Activated naive CD8-positive, alpha-beta T cell treated with anti-CD3 and anti-CD28 coated beads for 36 hours (primary cell): Measurements from ENCODE around the gene SLC44A5. TPM values are rescaled to one million over a fixed set of nuclear protein-coding genes. Genes with fewer than 3 reads are reported as not detected.

ENCODE experiments used
- DNase-seq: peaks from one replicate; pipeline ENCODE4 v3.0.0; 2021
- H3K27ac Mint-ChIP-seq: one replicate; pipeline ENCODE4 v1.8.0; 2022; ENCODE audit warnings: mild to moderate bottlenecking, moderate library complexity, mixed read lengths
- H3K27me3 Mint-ChIP-seq: one replicate; pipeline ENCODE4 v1.8.0; 2022; ENCODE audit warnings: mild to moderate bottlenecking, mixed read lengths
- H3K36me3 Mint-ChIP-seq: one replicate; pipeline ENCODE4 v1.8.0; 2021; ENCODE audit warnings: mild to moderate bottlenecking, mixed read lengths
- H3K4me1 Mint-ChIP-seq: one replicate; pipeline ENCODE4 v1.8.0; 2021; ENCODE audit warnings: mixed read lengths
- H3K4me3 Mint-ChIP-seq: one replicate; pipeline ENCODE4 v1.8.0; 2022; ENCODE audit warnings: mild to moderate bottlenecking, moderate library complexity, mixed read lengths
- H3K9me3 Mint-ChIP-seq: one replicate; pipeline ENCODE4 v1.8.0; 2022; ENCODE audit warnings: mixed read lengths
- total RNA-seq, 2 experiments: library from RNA; stranded (reverse); gene quantifications; one replicate each; pipeline ENCODE4 v1.2.3, GENCODE V29; 2021

The SLC44A5 gene
- total RNA-seq, 2 experiments from 2014 or later: 0.19 to 0.28 TPM

DNA sequence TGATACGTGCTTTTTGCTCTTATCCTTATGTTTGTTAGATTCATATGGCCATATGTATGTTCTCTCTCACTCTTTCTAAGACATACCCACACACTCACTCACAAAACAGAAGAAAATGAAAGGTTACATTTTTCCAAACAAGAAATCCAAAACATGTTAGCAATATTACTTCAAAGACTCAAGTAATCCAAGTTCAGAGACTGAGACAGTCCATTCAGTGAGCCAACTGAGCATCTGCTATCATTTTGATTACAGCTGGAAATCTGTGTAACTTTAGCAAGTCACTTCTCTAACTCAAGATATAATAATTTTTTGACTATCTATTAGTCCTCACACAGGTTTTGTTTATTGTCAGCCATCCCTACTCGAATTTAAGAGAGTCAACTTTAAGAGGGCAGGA lies 257.9 kb downstream of the SLC44A5 start:
- H3K27me3 Mint-ChIP-seq: no peaks in the 10 kb centered on the region
- no peak for DNase-seq
- H3K9me3 Mint-ChIP-seq: peaks cover 5% of the 10 kb centered on the region
- no peak overlapping the region for H3K27ac Mint-ChIP-seq
- H3K4me1 Mint-ChIP-seq: no peaks in the 10 kb centered on the region
- no peaks in the 10 kb centered on the region for H3K36me3 Mint-ChIP-seq
- H3K4me3 Mint-ChIP-seq: no peak overlapping the region

DNA sequence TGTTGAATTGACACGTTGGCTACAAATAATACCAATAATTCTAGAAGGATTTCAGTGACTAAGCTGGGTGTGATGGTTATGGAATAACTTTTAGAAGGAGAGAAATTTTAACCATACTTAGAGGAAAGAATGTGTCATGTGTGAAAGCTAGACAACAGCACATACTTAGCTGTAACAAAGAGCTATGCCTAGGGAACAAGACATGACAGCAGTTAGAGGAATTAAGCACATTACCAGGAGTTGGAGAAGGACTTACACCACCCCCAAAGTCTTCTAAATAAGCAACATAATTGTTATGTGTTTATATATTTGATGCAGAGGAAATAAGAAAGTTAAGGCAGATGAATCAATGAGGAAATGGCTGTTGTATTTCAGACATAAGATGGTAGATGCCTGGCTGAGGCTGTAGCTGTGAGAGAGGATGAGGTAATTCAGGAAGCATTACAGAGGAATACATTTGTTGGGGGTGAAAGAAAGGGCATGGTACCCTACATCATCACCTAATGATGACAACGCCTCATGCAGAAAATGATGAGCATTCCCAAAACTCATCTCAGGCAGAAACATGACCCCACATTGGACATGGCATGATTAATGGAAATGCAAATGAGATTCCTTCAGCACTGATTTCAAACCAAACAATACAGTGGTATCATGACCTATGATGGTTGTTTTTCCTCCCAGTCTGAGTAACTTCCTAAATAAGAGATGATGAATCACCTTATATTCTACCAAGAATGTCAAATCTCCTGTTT lies 265.2 kb downstream of the SLC44A5 start:
- Mint-ChIP-seq H3K4me1 (no peaks in the 10 kb centered on the region), H3K4me3 (no peak overlapping the region), H3K27ac (no peak overlapping the region), H3K9me3 (peaks cover 8% of the 10 kb centered on the region), H3K36me3 (no peaks in the 10 kb centered on the region), H3K27me3 (no peaks in the 10 kb centered on the region)
- DNase-seq: no peak

DNA sequence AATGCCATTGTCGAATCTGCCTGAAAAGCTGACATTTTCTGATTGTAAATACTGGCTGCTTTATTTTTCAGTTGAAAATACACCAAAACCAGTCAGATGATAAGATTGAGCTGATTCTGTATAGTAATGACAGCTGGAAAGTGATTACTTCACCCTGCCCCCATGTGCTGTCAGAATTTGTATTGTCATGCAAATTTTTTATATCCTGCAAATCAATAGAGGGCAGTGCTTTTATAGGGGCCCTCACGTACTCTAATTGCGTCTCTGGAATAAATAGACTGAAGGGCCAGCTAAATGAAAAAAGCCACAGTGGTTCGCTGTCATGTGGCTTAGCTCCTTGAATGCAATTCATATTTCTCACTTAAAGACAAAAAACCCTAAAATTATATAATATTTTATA lies 268.1 kb downstream of the SLC44A5 start:
- Mint-ChIP-seq H3K9me3 (peaks cover 2% of the 10 kb centered on the region), H3K27me3 (no peaks in the 10 kb centered on the region), H3K4me1 (peaks cover 3% of the 10 kb centered on the region), H3K4me3 (no peak overlapping the region), H3K36me3 (no peaks in the 10 kb centered on the region), H3K27ac (no peak overlapping the region)
- no peak for DNase-seq

DNA sequence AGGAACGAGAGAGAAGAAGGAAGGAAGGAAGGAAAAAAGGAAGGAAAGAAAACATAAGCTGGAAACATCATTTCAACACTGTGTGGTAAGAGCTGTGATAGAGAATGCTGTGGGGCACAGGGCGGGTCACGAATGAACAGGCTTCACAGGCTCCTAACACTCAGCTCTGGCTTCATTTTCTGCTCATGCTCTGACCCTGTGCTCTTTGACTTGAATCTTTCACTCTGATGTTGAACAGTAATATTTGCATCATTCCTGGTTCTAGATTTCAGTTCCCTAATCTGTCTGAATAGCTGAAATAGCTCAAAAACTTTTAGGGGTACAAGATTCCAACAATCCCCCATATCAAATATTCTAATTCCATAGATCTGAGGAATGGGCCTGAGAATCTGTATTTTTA lies 269.4 kb downstream of the SLC44A5 start:
- no peaks in the 10 kb centered on the region for H3K9me3 Mint-ChIP-seq
- no peaks in the 10 kb centered on the region for H3K27me3 Mint-ChIP-seq
- H3K36me3 Mint-ChIP-seq: no peaks in the 10 kb centered on the region
- H3K27ac Mint-ChIP-seq: no peak overlapping the region
- no peak for DNase-seq
- H3K4me3 Mint-ChIP-seq: no peak overlapping the region
- H3K4me1 Mint-ChIP-seq: peaks cover 3% of the 10 kb centered on the region

DNA sequence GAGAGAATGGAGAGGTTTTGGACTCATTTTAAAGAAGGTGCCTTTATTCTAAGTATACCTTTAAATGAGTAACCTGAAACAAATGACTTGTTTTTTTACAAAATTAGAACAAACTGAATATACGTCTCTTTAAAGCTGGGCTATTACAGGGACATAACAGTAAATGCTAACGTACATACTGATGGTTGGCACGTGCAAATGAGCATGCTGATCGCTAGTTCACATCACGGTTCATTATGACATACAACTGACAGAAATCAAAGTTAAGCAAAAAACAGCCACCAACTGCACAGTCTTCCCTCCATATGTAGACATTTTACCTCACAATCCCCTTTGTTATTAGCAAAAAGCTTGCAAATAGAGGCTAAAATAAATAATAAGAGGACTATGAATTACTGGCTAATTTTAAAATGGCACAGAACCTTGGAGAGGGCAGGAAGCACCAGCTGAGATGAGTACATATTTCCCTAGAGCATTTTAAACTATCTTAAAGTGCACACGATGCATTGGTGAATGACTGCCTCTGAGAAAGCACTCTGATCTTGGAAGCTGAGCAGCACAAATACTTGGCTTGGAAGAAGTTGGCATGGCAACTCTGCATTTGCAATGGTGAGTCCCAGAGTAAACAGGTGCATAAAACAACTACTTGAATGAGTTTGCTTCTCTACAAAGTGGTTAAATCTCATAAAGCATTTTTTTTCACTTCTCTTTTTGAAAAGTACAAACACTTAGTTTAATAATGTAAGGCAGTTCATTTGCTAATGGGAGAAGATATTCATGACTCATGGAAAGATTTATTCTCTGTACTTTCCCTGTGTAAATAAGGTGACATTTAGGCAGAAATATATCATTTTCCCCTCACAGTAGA lies 272.1 kb downstream of the SLC44A5 start:
- Mint-ChIP-seq H3K9me3 (no peaks in the 10 kb centered on the region), H3K27me3 (no peaks in the 10 kb centered on the region), H3K4me3 (no peak overlapping the region), H3K4me1 (peaks cover 3% of the 10 kb centered on the region), H3K27ac (no peak overlapping the region), H3K36me3 (no peaks in the 10 kb centered on the region)
- DNase-seq: no peak

DNA sequence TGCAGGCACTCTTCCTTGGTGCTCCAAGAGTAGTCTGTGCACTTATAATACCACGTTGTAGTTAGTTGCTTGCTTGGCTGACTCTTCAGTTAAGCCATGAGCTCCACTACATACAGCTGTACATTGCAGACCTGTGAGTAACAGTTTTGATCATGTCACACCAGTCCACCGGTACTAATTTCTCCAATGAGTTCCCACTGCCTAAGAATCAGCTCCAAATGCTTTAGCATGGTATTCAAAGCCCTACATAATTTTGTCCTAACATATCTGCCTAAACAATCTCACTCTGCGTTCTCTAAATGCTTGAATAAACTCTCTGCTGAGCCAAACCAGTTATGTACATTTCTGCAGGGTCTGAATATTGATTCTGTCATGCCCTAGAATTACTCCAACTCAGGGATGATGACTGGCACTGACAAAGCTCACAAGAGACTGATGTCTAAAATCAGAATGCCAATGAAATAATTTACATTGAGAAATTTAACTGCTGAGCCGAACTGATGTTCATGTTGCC lies 276.0 kb downstream of the SLC44A5 start:
- H3K36me3 Mint-ChIP-seq: no peaks in the 10 kb centered on the region
- no peak for DNase-seq

DNA sequence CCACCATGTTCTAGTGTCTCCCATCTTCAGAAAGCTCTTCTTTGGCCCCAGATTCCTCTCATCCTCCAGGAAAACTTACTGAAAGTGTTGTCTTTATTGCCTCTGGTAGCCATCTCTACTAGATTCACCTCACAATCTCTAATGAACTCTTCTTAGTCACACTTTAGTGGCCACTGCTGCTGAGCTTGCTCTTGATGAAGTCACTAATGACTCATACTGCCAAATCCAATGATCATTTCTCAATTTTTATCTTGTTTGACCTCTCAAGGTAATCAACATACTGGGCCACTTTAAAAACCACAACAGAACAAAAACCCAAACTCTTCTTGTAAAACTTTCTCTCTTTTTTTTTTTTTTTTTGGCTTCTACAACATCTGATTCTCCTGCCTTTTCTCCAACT lies 280.3 kb downstream of the SLC44A5 start:
- Mint-ChIP-seq H3K27me3 (no peaks in the 10 kb centered on the region), H3K36me3 (no peaks in the 10 kb centered on the region), H3K27ac (no peak overlapping the region), H3K4me1 (no peaks in the 10 kb centered on the region), H3K4me3 (no peak overlapping the region), H3K9me3 (no peaks in the 10 kb centered on the region)
- DNase-seq: no peak

More for the DNA sequence above, 276.0 kb downstream of the SLC44A5 start:
- H3K27me3 Mint-ChIP-seq: no peaks in the 10 kb centered on the region
- no peak overlapping the region for H3K4me3 Mint-ChIP-seq
- H3K27ac Mint-ChIP-seq: no peak overlapping the region
- no peaks in the 10 kb centered on the region for H3K9me3 Mint-ChIP-seq
- peaks cover 3% of the 10 kb centered on the region for H3K4me1 Mint-ChIP-seq

DNA sequence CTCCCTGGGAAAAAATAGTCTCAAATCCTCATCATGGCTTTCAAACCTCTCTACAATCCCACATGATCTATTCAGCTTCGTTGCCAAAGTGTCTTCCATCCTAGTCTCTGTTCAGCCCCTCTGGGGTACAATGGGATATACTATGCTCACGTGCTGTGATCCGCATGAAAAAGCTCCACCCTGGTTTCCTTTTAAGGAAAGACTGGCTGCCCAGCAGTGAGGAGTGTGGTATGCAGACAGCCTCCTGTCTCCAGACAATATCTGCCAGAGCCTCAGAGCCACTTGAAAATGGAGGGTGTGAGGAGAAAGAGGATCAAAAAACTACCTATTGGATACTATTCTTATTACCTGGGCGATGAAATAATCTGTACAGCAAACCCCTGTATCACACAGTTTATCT lies 282.2 kb downstream of the SLC44A5 start:
- no peak overlapping the region for H3K4me3 Mint-ChIP-seq
- H3K9me3 Mint-ChIP-seq: no peaks in the 10 kb centered on the region
- no peak overlapping the region for H3K27ac Mint-ChIP-seq
- H3K36me3 Mint-ChIP-seq: no peaks in the 10 kb centered on the region
- DNase-seq: no peak
- H3K27me3 Mint-ChIP-seq: no peaks in the 10 kb centered on the region
- H3K4me1 Mint-ChIP-seq: no peaks in the 10 kb centered on the region

DNA sequence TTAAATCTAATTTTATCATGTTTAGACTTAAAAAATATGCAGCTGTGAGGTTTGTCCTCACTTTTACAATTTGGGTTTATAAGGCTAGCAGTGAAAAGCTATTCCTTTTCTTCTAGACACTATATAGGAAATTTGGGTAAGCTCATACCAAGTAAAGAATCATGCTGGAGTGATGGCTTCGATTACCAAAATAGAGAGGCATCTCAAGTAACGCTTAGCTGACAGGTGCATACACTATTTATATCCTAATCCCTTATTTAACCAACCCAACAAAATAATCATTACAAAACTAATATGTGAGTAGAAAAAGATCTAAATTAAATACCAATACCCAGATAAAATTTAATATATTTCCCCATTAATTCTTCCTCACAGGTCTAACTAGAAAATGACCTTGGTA lies 283.5 kb downstream of the SLC44A5 start:
- H3K9me3 Mint-ChIP-seq: peaks cover 1% of the 10 kb centered on the region
- no peaks in the 10 kb centered on the region for H3K27me3 Mint-ChIP-seq
- no peaks in the 10 kb centered on the region for H3K36me3 Mint-ChIP-seq
- H3K27ac Mint-ChIP-seq: no peak overlapping the region
- H3K4me1 Mint-ChIP-seq: no peaks in the 10 kb centered on the region
- no peak overlapping the region for H3K4me3 Mint-ChIP-seq
- no peak for DNase-seq

DNA sequence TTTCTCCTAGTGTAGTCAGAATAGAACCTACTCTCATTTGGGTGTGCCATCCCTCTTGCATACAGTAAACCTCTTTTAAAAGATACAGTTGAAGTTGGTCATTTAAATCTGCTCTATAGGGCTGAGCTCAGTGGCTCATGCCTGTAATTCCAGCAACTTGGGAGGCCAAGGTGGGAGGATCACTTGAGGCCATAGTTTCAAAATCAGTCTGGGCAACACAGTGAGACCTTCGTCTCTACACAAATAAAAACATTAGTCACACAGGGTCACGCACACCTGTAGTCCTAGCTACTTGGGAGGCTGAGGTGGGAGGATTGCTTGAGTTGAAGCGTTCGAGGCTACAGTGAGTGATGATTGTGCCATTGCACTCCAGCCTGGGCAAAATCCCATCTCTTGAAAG lies 292.9 kb downstream of the SLC44A5 start:
- Mint-ChIP-seq H3K9me3 (no peaks in the 10 kb centered on the region), H3K36me3 (no peaks in the 10 kb centered on the region), H3K4me1 (no peaks in the 10 kb centered on the region), H3K4me3 (no peak overlapping the region), H3K27me3 (no peaks in the 10 kb centered on the region), H3K27ac (no peak overlapping the region)
- DNase-seq: no peak

DNA sequence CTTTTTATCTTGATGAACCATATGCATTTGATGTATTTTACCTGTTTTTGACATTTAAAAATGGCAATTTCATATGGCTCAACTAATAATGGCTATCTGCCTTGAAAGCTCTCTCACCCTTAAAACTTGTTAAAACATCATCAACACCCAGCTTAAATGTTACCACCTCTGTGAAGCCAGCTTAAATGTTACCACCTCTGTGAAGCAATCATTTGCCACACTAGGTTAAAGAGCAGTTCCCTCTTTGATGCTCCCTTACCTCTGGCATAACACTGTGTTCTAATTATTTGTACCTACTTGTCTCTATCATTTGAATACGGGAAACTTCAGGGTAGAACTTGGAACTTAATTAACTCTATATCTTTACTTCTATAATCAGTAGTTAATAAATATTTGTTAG lies 294.7 kb downstream of the SLC44A5 start:
- Mint-ChIP-seq H3K4me1 (no peaks in the 10 kb centered on the region), H3K27ac (no peak overlapping the region)

DNA sequence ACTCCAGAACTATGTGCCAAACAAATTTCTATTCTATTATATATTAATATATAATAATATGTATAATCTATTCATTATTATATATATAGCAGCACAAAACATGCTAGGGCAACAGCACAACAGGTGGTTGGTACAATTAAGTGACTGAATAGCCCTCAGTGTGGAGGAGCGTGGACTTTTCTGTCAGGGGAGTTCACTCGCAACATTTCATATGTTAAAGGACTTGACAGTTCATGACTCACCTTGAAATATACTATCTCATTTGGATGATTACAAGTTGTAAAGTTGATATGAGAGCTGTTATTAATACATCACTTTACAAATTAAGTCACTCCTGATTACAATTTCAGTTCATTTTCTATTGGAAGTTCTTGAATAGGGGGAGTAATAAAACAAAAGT lies 298.3 kb downstream of the SLC44A5 start:
- Mint-ChIP-seq H3K27ac (no peak overlapping the region), H3K27me3 (no peaks in the 10 kb centered on the region), H3K36me3 (no peaks in the 10 kb centered on the region), H3K4me1 (no peaks in the 10 kb centered on the region), H3K4me3 (no peak overlapping the region), H3K9me3 (no peaks in the 10 kb centered on the region)
- no peak for DNase-seq

More for the DNA sequence above, 294.7 kb downstream of the SLC44A5 start:
- Mint-ChIP-seq H3K9me3 (no peaks in the 10 kb centered on the region), H3K27me3 (no peaks in the 10 kb centered on the region), H3K4me3 (no peak overlapping the region), H3K36me3 (no peaks in the 10 kb centered on the region)
- no peak for DNase-seq

DNA sequence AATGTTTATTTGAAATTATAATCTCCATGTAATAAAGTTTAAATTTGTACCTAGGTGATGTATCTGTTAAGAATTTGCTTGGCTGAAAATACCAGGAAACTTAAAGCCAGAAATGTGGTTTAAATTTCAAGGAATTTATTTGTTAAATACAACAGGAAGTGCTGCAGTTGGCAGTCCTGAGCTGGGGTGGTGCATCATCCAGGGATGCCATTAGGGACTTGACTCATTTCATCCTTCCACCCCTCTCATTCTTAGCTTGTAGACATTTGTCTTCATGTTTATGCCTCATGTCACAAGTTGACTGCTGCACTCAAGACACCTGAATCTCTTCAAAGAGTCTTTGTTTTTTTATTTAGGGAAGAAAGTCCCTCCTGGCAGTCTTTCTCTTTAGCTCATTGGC lies 300.8 kb downstream of the SLC44A5 start:
- no peaks in the 10 kb centered on the region for H3K27me3 Mint-ChIP-seq

DNA sequence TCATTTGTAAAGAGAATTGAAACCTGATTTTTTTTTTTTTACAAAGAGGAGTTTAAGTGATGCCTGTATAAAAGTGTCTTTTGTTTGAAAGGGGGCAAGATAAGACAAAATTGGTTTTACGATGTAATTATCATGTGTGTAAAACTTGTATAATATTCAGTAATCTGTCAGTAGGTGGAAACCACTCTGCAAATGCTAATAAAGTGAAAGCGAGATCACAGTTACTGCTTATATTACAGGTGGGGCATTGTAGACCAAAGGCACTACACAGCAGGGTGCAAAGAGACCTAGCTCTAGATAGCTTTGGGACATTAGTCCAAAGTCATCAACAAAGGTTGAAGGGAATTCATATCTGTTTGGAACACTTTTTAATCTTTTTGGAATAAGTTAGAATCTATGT lies 302.5 kb downstream of the SLC44A5 start:
- no peak for DNase-seq
- Mint-ChIP-seq H3K27ac (no peak overlapping the region), H3K27me3 (no peaks in the 10 kb centered on the region), H3K4me1 (no peaks in the 10 kb centered on the region), H3K4me3 (no peak overlapping the region), H3K9me3 (peaks cover 2% of the 10 kb centered on the region), H3K36me3 (no peaks in the 10 kb centered on the region)

More for the DNA sequence above, 300.8 kb downstream of the SLC44A5 start:
- no peak overlapping the region for H3K27ac Mint-ChIP-seq
- H3K4me1 Mint-ChIP-seq: no peaks in the 10 kb centered on the region
- peaks cover 2% of the 10 kb centered on the region for H3K9me3 Mint-ChIP-seq
- no peaks in the 10 kb centered on the region for H3K36me3 Mint-ChIP-seq
- no peak for DNase-seq
- no peak overlapping the region for H3K4me3 Mint-ChIP-seq

DNA sequence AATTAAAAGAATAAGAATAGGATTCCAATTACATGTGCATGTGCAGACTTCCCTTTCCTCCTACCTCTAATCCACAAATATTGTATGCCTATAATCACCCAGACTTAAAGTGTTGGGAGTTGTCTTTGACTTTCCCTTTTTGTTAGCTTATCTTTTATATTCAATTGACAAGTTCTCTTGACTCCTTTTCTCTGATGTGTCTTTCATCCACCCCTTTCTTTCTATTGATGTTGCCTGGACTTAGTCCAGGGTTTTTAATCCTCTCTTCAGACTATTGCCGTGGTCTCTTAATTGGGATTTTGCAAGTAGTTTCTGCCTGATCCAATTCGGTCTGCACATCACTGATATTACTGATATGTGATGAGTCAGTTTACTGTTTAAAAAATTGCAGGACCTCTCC lies 305.9 kb downstream of the SLC44A5 start:
- H3K27me3 Mint-ChIP-seq: no peaks in the 10 kb centered on the region
- no peak for DNase-seq
- no peak overlapping the region for H3K27ac Mint-ChIP-seq
- no peak overlapping the region for H3K4me3 Mint-ChIP-seq
- no peaks in the 10 kb centered on the region for H3K4me1 Mint-ChIP-seq
- H3K36me3 Mint-ChIP-seq: no peaks in the 10 kb centered on the region
- H3K9me3 Mint-ChIP-seq: peaks cover 2% of the 10 kb centered on the region
